Measurements from ENCODE around the gene ZNF273.
A peak's percentile ranks its signal among the peaks of the same experiment; 100 is the strongest.

DNA sequence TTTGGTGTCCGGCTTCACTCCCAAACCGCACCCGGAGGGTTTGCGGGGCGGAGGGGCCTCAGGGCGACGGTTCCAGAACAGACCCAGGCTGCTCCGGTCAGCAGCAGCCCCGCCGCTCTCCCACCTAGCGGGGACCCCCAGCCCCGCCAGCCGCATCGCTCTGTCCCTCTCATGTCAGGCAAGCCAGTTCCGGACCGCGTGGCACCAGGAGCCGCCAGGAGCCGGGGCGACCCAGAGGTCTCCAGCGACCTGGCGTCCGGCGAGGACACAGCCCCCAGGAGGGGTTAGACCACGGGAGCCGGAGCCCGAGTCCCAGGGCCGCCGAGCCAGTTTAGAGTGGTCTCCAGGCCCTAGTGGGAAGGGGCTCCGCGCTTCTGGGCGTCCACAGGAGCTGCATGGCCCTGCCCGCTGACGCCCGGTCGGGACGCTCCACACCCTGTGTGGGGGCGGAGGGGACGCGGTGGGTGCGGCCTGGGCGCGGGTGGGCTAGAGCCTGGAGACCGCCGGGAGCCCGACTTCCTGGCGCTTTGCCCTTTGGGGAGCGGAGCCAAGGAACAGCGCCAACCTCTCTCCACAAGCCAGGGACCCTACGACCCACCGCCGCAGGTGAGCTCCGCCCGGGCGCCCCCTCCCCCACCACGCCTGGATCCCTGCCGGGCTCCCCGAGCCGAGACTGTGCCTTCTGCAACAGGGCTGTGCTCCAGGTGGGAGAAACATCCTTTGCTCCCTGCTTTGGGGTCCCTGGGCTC lies 44.4 kb downstream of the ZNF273 start:
- no peak for TF ChIP-seq CTCF (optimal IDR thresholded peaks at IDR 0.05 in 1 of 3, IDR thresholded peaks at IDR 0.05 in 1 of 3, conservative IDR thresholded peaks at IDR 0.05 in 1 of 3; ENCODE audit: extremely low read depth in 1 of 3, insufficient read depth in 2 of 3, low read length in 3 of 3)
- TF ChIP-seq EZH2 (IDR thresholded peaks at IDR 0.05; ENCODE audit: low read length) = peak; percentile 57
